Ovary (tissue), 9 donors: ENCODE results near the gene PRDM16. TPM values are rescaled to one million over a fixed set of nuclear protein-coding genes. Genes with fewer than 3 reads are reported as not detected.

Experiments used
- DNase-seq, 5 donors: peaks; one replicate each; pipeline ENCODE4 v3.0.0-alpha.2; 2019 to 2020
- H3K27ac ChIP-seq, 2 donors: fragments of 200-600 bp; one replicate each; pipeline versions ENCODE4 v1.5.1 to v1.8.0; 2019 to 2022
- H3K27me3 ChIP-seq: fragments of 200-600 bp; one replicate; pipeline ENCODE4 v1.8.0; 2022
- H3K36me3 ChIP-seq: fragments of 200-600 bp; sonication (generic); one replicate; pipeline ENCODE4 v1.5.1; 2019
- H3K4me1 ChIP-seq: one replicate; pipeline ENCODE4 v1.8.1; 2013; ENCODE audit warnings: mild to moderate bottlenecking, moderate library complexity; ENCODE audit not compliant: insufficient read depth
- H3K4me3 ChIP-seq: fragments of 200-600 bp; sonication (generic); one replicate; pipeline ENCODE4 v1.5.1; 2017
- H3K9me3 ChIP-seq, 2 donors: fragments of 200-600 bp in 1 of 2; sonication (generic) in 1 of 2; one replicate each; pipeline versions ENCODE4 v1.5.1 to v1.8.1; 2013 to 2019; ENCODE audit warnings: mild to moderate bottlenecking in 1 of 2, moderate library complexity in 1 of 2
- EP300 ChIP-seq: sonication (generic); formaldehyde crosslinking; IDR thresholded peaks from one replicate; pipeline ENCODE4 v1.6.1; 2017; ENCODE audit warnings: antibody characterized with exemption
- POLR2A ChIP-seq: fragments of 450-650 bp; IDR thresholded peaks from one replicate; pipeline ENCODE4 v1.6.1; 2017; ENCODE audit warnings: antibody characterized with exemption, mild to moderate bottlenecking, moderate library complexity
- WGBS, 3 donors: extraction: QIAGEN DNeasy Blood & Tissue Kit in 1 of 3; methylation state at CpG; one replicate each; pipeline versions ENCODE4 v1.1.5 to v1.1.7; 2013 to 2017; 5-methylcytosine and 5-hydroxymethylcytosine counted together
- intact Hi-C, 4 donors: fragments of 100-400 bp; cut with DNase I; formaldehyde crosslinking; loops; one replicate each; pipeline versions ENCODE4 v1.11.0 to v1.15.1; 2022 to 2023
- polyA plus RNA-seq, 2 donors: library from polyadenylated mRNA; stranded (reverse); fragments of 200-250 nt in 1 of 2; fragments of 350-450 nt in 1 of 2; fragmentation: Illumina TruSeq in 1 of 2; extraction: RNeasy Lipid Tissue Mini Kit (QIAGEN cat#74804) in 1 of 2; gene quantifications; one replicate each; pipeline ENCODE4 v1.2.3, GENCODE V29; 2013 to 2014
- total RNA-seq, 7 donors: library from RNA; depleted of rRNA in 2 of 7; stranded (reverse); fragments of >200 nt in 2 of 7; fragmentation: NEBNext Ultra II Directional in 3 of 7; extraction: Animal tissue kit (Norgen Biotek cat#: 25700) in 3 of 7; gene quantifications; one replicate each; pipeline versions ENCODE4 v1.1.0 to v1.2.4, GENCODE V29; 2016 to 2023
- TF ChIP-seq, protein P1 (sequence below), 3 donors: fragments of 450-650 bp in 2 of 3; fragments of 200-600 bp in 1 of 3; IDR thresholded peaks; one replicate each; pipeline versions ENCODE4 v1.5.1 to v1.8.0; 2016 to 2022; ENCODE audit warnings: antibody characterized with exemption in 3 of 3, mild to moderate bottlenecking in 1 of 3
- donor health status: DM: no; HTN: no; CAD: no; lungs with moderate emphysema.
- donor health status: DM: no; HTN: no; CAD: no.
- donor health status: Bipolar disorder and iron deficiency.
- donor health status: DM: yes; HTN: yes; CAD: no.
- donor health status: DM: no; HTN: no; CAD: no.
- donor health status: DM: yes; HTN: yes; CAD: no.

The PRDM16 gene
- total and polyA plus RNA-seq, 9 donors, result 1.1 to 17.3 (median 3.9) TPM

DNA sequence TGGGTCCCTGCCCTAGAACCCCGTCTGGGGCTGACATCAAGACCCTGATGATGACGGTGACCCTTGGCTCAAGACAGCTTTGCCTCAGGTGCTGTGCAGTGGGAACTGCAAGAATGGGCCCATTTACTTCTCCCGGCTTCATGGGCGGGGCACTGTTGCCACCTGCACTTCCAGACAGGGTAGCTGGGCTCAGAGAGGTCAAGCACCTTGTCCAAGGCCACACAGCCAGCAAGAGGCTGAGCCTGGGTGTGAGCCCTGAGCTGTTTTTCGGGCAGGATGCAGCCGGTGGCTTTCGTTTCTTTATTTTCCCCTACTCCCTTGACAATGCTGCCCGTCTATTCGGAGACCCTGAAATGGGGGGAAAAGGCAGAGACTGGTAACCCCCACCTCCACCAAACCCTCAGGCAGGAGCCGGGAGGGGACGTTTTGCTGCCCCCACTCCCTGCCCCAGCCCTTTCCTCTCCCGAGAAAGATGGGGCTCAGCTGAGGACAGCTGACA lies 91.7 kb downstream of the PRDM16 start:
- DNase-seq, result no peak
- WGBS, 3 donors, result 76 to 87% (median 81%) methylated on average over 12 of the region's 12 CpGs
- Histone ChIP-seq H3K4me3 (no peak overlapping the region), H3K4me1 (no peaks in the 10 kb centered on the region), H3K9me3 (no peaks in the 10 kb centered on the region), H3K36me3 (no peaks in the 10 kb centered on the region), H3K27me3 (no peaks in the 10 kb centered on the region), H3K27ac (no peak overlapping the region)
- intact Hi-C loops, result no loop called here
- TF ChIP-seq POLR2A (no peak), EP300 (no peak)
- TF ChIP-seq, protein P1, sequence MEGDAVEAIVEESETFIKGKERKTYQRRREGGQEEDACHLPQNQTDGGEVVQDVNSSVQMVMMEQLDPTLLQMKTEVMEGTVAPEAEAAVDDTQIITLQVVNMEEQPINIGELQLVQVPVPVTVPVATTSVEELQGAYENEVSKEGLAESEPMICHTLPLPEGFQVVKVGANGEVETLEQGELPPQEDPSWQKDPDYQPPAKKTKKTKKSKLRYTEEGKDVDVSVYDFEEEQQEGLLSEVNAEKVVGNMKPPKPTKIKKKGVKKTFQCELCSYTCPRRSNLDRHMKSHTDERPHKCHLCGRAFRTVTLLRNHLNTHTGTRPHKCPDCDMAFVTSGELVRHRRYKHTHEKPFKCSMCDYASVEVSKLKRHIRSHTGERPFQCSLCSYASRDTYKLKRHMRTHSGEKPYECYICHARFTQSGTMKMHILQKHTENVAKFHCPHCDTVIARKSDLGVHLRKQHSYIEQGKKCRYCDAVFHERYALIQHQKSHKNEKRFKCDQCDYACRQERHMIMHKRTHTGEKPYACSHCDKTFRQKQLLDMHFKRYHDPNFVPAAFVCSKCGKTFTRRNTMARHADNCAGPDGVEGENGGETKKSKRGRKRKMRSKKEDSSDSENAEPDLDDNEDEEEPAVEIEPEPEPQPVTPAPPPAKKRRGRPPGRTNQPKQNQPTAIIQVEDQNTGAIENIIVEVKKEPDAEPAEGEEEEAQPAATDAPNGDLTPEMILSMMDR (IDR thresholded peaks at IDR 0.05), result no peak

DNA sequence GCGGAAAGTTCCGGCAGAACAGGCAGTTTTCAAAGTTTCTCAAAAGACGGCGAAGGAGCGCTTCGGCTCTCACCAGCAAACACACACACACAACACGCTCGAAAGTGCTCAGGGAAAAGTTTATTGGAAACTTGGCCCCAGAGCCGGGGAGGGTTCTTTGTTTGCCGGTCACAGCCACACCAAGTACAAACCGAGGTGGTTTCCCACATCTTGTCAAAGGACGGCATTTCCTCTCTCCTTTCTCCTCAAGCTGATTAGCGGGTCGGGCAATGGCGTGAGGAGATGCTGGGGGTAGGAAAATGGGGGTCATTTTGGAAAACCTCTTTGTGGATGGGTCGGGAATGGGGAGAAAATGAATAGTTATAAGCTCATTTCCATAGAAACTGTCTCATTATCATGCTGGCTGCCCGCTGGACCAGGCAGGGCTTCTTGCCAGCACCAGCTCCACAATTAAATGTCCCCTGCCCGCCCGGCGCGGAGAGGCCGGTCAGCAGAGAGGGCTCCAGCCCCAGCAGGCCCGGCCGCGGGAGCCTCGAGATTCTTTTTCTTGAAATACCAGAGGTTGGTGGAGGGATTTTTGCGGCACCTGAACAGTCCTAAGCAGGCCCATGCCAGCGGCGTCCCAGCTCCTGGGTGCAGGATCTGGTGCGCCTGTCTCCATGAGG lies 92.3 kb downstream of the PRDM16 start:
- no peaks in the 10 kb centered on the region for H3K27me3 ChIP-seq
- no peak for DNase-seq
- no peak overlapping the region for H3K27ac ChIP-seq
- H3K9me3 ChIP-seq, result no peaks in the 10 kb centered on the region
- TF ChIP-seq, protein P1 (IDR thresholded peaks at IDR 0.05), result no peak
- TF ChIP-seq POLR2A (no peak), EP300 (no peak)
- H3K36me3 ChIP-seq, result no peaks in the 10 kb centered on the region
- no peak overlapping the region for H3K4me3 ChIP-seq
- H3K4me1 ChIP-seq, result no peaks in the 10 kb centered on the region
- intact Hi-C loops, result no loop called here
- WGBS, 3 donors, result 78 to 82% (median 80%) methylated on average over 30 of the region's 30 CpGs

DNA sequence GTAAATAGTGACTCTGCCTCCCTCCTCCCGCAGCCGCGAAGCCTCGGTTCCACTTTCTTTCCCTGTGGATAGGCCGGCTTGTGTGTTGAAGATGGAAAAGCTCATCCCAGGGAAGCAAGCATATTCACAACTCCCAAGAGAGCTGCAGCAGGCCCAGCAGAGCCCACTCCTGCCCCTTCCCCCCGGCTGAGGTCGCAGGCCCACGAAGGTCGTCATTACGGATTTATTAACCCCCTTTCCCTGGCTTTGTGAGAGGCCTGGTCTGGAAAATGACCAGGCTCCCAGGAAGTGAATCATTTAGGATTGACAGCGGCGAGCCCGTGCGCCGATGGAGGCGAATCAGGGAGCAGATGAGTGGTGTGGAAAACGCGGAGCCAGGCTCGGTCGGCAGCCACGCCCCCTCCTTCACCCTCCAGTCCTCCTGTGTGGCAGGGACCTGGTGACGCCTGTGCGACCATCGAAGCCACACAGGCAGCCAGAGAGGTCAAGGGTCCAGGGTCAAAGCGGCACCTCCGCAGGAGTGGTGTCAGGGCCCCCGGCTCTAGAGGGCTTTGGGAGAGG lies 93.4 kb downstream of the PRDM16 start:
- Histone ChIP-seq H3K27ac (no peak overlapping the region), H3K4me3 (no peak overlapping the region), H3K4me1 (no peaks in the 10 kb centered on the region), H3K36me3 (no peaks in the 10 kb centered on the region), H3K9me3 (no peaks in the 10 kb centered on the region), H3K27me3 (no peaks in the 10 kb centered on the region)
- WGBS, 3 donors, result 31 to 70% (median 64%) methylated on average over 27 of the region's 27 CpGs
- no peak for DNase-seq
- intact Hi-C loops, result no loop called here
- TF ChIP-seq POLR2A (no peak), EP300 (no peak)
- TF ChIP-seq, protein P1 (IDR thresholded peaks at IDR 0.05), result no peak

DNA sequence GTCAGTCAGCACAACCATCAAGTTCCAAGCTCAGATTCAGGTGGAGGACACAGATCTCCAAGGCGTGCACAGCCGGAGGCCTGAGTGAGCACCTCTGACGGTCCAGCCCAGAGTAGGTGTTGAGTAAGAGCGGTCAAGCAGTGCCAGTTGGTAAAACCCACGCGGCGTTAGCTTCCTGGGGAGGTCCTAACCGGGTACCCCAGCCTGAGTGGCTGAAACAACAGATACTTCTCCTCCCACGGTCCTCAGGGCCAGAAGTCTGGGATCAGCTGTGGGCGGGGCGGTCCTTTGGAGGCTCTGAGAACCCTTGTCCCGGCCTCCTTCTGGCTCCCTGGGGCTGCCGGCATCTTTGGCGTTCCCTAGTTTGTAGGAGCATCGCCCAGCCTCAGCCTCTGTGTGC lies 94.4 kb downstream of the PRDM16 start:
- no peak overlapping the region for H3K27ac ChIP-seq

More for the DNA sequence above, 94.4 kb downstream of the PRDM16 start:
- TF ChIP-seq POLR2A (no peak), EP300 (no peak)
- TF ChIP-seq, protein P1 (IDR thresholded peaks at IDR 0.05), result no peak
- WGBS, 3 donors, result 71 to 84% (median 82%) methylated on average over 15 of the region's 15 CpGs
- H3K9me3 ChIP-seq, result no peaks in the 10 kb centered on the region
- DNase-seq, result no peak
- no peak overlapping the region for H3K4me3 ChIP-seq
- H3K36me3 ChIP-seq, result no peaks in the 10 kb centered on the region
- H3K4me1 ChIP-seq, result no peaks in the 10 kb centered on the region
- H3K27me3 ChIP-seq, result no peaks in the 10 kb centered on the region
- intact Hi-C loops, result no loop called here
